Stimulated activated CD4-positive, alpha-beta T cell treated with anti-CD3 and anti-CD28 coated beads, Interleukin-15, amount 100 ng/mL, for 48 hours (primary cell): ENCODE results near the gene TRUB2.
"Not testable (repeated sequence)": the region's sequence is repeated elsewhere in the genome, so short reads cannot be mapped to it uniquely, and the experiment has no call there.

Source experiments
- DNase-seq, 2 donors: peaks; one replicate each; pipeline ENCODE4 v3.0.0-alpha.2; 2020; ENCODE audit warnings: low read depth in 2 of 2

Gene TRUB2

GRCh38 chr9:128340691-128341434, 18.6 kb upstream of the TRUB2 start:
- no peak for DNase-seq

GRCh38 chr9:128339761-128340690, 17.8 kb upstream of the TRUB2 start, which contains the start of gene SLC27A4:
Gene SLC27A4 (plus strand): TSS chr9:128340527. CDS start chr9:128343133, 2,606 bp downstream.
- peak; percentile 56 to 69 for DNase-seq

GRCh38 chr9:128338852-128339614, 16.8 kb upstream of the TRUB2 start:
- not testable (repeated sequence) for DNase-seq

- no peak for DNase-seq
These were observed 15.7 kb upstream of the TRUB2 start for GRCh38 chr9:128337936-128338335.

GRCh38 chr9:128335914-128336313, 13.7 kb upstream of the TRUB2 start:
- DNase-seq, result no peak

GRCh38 chr9:128335161-128335560, 12.9 kb upstream of the TRUB2 start:
- DNase-seq, result no peak

- DNase-seq, result no peak
These were observed 11.2 kb upstream of the TRUB2 start for GRCh38 chr9:128333451-128333869.

- no peak for DNase-seq
These were observed 3.4 kb upstream of the TRUB2 start for GRCh38 chr9:128325629-128326028.

GRCh38 chr9:128324401-128324800, 2.2 kb upstream of the TRUB2 start:
- no peak for DNase-seq

- no peak for DNase-seq
These were observed 1.5 kb upstream of the TRUB2 start for GRCh38 chr9:128323791-128324190.

- no peak for DNase-seq
These were observed 1.0 kb upstream of the TRUB2 start for GRCh38 chr9:128323212-128323730.

GRCh38 chr9:128321879-128322403, 306 bp downstream of the TRUB2 start:
- no peak for DNase-seq

- no peak for DNase-seq
These were observed 904 bp downstream of the TRUB2 start for GRCh38 chr9:128321343-128321742.

GRCh38 chr9:128317629-128318028, 4.6 kb downstream of the TRUB2 start:
- no peak for DNase-seq

- DNase-seq, result no peak
These were observed 5.8 kb downstream of the TRUB2 start for GRCh38 chr9:128316421-128316820.

- DNase-seq, result no peak
These were observed 7.5 kb downstream of the TRUB2 start for GRCh38 chr9:128314697-128315096.

- no peak for DNase-seq
These were observed 11.8 kb downstream of the TRUB2 start for GRCh38 chr9:128310461-128310860.

- DNase-seq, result no peak
These were observed 12.7 kb downstream of the TRUB2 start for GRCh38 chr9:128309551-128309950.

GRCh38 chr9:128304971-128305288, 17.3 kb downstream of the TRUB2 start:
- DNase-seq, result no peak

- DNase-seq, result no peak
These were observed 17.9 kb downstream of the TRUB2 start for GRCh38 chr9:128304136-128304970.
